Prostate gland (tissue), 2 donors: ENCODE data around the gene ACTA2.

Experiments used
- CTCF ChIP-seq, 4 experiments: fragments of 200-600 bp in 2 of 4; fragments of 450-650 bp in 2 of 4; sonication (generic) in 2 of 4; IDR thresholded peaks; 1 replicate in 3 of 4; 2 replicates in 1 of 4; pipeline ENCODE4 v1.5.1; 2016 to 2019; ENCODE audit warnings: antibody characterized with exemption in 4 of 4, mild to moderate bottlenecking in 2 of 4, moderate library complexity in 2 of 4
- POLR2A ChIP-seq: fragments of 450-650 bp; IDR thresholded peaks from one replicate; pipeline ENCODE4 v1.6.1; 2016; ENCODE audit warnings: antibody characterized with exemption, mild to moderate bottlenecking
- POLR2AphosphoS5 ChIP-seq: sonication (generic); formaldehyde crosslinking; IDR thresholded peaks from one replicate; pipeline ENCODE4 v1.6.1; 2017; ENCODE audit warnings: antibody characterized with exemption

- TF ChIP-seq CTCF (IDR thresholded peaks at IDR 0.05) = no peak
- TF ChIP-seq POLR2A = no peak
- no peak for TF ChIP-seq POLR2AphosphoS5
Observed at GRCh38 chr10:88926566-88927415, 25.8 kb downstream of the ACTA2 start.
